Pulmonary artery endothelial cell (primary cell): ENCODE data around the gene STAT3. TPM values are rescaled to one million over a fixed set of nuclear protein-coding genes. Genes with fewer than 3 reads are reported as not detected.
A peak's percentile ranks its signal among the peaks of the same experiment; 100 is the strongest.

Source experiments
- DNase-seq: peaks from one replicate; pipeline ENCODE4 v3.0.0-alpha.2; 2011; ENCODE audit warnings: low read depth, low spot score
- total RNA-seq: library from RNA; depleted of rRNA; stranded (reverse); fragments of >200 nt; gene quantifications from 2 replicates; pipeline ENCODE4 v1.2.3, GENCODE V29; 2014

STAT3 gene
- total RNA-seq, 1 donor from 2014 or later: 99.0 TPM

DNA sequence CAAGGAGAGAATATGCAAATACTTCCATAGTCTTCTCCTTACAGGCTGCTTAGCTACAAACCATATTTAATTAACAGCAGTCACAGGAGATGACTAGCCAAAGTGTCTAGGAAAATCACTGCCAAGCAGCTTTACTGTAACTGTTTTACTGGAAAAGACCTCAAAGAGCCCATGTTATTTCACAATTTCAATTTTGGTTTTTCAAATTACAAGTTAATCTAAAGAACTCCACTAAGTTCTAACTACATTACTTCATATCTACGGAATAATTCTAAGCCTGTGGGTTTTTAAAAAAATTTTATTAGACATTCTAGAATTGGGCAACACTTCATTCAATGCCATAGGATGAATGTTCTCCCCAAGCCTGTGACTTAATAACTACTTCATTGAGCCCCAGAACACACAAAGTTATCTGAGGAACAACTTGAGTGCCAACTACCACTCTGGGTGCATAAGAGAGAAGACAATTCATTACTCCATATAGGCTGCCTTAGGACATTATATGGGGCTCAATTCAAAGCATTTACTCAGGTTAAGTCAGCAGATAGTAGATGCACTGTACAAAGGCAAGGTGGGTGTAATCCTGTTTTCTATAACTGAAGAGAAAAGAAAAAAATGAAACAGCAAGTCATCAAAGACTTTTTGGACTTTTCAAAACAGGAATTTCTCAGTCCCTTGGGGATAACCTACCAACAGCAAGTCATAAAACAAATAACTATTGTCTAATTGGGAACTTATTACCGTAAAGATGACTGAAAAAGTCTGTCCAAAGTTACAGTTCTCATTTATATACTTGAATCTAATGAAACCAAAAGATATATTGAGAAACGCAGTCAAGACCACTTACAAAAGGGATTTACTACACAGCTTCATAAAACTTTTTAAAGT, 33.0 kb downstream of the STAT3 start:
- DNase-seq: no peak

DNA sequence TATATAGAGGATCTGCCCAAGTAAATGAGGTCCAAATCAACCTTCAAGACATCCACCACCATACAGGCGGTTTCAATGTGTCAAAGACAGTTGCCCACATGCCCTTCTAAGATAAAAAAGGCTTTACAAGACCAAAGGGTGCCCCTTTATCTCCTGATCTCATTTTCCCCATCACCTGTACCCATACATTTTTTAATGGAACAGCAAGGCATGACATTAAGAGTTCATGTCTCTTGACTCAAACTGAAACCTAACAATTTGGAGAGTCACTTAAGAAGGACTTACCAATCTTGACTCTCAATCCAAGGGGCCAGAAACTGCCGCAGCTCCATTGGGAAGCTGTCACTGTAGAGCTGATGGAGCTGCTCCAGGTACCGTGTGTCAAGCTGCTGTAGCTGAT, 40.1 kb downstream of the STAT3 start:
- DNase-seq: no peak

DNA sequence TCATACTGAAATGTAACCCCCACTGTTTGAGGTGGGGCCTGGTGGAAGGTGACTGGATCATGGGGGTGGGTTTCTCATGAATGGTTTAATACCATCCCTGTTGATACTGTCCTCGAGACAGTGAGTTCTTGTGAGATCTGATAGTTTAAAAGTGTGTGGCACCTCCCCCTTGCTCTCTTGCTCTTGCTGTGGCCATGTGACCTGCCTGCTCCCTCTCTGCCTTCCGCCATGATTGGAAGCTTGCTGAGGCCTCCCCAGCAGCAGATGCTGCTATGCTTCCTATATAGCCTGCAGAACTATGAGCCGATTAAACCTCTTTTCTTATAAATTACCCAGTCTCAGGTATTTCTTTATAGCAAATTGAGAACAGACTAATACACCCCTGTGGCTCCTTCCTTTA, 40.6 kb downstream of the STAT3 start:
- no peak for DNase-seq

DNA sequence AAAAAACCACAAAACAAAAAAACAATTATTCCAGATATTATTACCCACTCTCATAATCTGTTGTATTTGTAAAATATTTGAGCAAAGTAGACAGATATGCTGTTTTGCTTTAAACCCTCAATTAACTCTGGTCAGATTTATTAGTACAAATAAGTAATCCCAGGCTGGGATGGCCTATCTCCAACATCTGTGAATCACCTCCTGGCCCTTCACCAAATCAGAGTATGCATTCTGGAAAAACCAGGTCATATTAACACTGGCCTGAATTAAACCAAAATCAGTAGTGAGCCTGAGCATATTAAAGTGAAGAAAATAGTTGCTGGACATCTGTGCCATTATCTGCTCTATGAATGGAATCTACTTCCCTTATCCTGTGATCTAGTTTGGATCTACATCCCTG, 41.0 kb downstream of the STAT3 start:
- DNase-seq: peak; percentile 40

DNA sequence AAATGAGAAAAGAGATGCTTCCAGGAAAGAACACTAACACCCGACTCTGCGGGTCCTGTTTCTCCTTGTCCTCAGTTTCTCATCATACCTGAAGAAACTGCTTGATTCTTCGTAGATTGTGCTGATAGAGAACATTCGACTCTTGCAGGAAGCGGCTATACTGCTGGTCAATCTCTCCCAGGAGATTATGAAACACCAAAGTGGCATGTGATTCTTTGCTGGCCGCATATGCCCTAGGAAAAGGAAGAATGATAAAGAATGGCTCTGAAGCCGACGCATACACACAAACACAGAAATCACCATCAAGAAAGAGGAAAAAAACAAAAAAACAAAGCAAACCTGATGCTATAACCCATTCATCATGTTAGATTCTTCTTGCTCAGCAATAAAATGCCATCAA, 41.8 kb downstream of the STAT3 start:
- no peak for DNase-seq

DNA sequence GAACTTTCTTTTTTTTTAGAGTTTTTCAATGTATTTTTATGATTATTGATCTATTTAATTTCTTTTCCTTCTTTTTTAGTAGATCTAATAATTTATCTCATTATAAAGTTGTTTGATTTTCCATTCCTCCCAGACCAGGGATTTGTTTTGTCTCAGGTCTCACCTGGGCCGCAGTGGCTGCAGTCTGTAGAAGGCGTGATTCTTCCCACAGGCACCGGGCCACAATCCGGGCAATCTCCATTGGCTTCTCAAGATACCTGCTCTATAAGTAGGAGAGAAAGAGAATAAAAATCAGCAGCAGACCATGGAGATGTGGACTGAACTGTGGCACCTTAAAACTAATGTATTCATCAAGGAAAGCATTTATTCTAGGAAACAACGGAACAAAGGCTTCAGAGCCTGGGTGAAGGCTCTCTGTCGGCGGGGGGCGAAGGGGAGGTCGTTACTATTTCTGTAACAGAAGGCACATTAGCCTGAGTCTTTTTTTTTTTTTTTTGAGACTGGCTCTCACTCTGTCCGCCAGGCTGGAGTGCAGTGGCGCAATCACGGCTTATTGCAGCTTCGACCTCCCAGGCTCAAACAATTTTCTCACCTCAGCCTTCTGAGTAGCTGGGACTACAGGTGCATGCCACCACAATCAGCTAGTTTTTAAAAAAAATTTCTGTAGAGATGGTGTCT, 42.7 kb downstream of the STAT3 start:
- DNase-seq: no peak

DNA sequence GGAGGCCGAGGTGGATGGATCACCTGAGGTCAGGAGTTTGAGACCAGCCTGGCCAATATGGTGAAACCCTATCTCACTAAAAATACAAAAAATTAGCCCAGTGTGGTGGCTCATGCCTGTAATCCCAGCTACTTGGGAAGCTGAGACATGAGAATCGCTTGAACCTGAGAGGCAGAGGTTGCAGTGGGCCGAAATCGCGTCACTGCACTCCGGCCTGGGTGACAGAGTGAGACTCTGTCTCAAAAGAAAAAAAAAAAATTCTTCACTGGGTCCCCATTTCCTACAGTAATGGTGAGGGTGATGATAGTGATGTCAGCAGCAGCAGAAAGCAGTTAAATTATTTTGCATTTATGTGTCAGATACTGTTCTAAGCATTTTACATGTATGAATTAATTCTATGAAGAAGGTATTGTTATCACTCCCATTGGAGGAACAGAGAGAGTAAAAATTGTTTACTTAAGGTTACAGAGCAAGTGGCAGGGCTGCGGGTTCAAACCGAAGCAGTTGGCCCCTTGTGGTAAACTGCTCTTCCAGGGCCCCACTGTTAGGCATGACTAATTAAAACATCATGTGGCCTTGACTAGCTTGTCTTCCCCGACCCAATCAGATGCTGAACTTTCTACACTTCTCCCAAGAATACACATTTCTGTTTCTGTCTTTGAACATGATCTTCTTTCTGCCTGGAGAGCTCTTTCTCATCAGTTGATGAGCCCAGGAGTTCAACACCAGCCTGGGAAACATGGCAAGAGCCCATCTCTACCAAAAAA, 45.8 kb downstream of the STAT3 start:
- DNase-seq: no peak

DNA sequence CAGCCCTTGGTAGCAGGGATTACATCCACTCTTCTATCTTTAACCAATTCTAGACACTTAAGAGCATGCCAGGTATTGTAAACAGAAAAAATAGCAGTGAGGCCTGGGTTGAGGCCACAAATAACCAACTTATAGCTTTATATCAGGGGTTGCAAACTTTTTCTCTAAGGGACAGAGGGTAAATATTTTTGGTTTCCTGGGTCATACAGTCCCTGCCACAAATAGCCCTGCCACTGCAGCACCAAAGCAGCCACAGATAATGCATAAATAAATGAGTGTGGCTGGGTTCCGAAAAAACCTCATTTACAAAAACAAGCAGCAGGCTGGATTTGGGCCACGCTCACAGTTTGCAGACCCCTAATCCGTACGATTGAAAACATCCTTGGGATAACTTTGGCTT, 46.7 kb downstream of the STAT3 start:
- no peak for DNase-seq

DNA sequence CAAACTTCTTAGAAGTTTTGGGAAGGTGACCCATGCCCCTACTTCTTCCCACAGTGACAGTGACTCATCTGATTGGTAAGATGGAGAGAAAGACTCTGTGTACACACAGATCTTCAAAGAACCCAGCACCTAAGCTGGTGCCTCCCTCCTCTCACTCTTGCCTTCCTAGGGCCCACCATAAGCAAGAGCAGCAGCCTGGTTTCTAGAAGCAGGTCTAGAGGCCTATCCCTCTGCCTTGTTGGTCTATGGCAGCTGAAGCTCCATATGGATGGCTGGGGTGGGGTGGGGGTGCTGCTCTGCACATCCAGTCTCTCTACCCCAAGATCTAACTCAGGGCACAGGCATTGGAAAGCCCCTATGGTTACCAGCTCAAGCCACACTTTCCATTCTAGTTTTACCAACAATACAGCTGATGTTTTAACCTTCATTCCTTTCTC, 47.5 kb downstream of the STAT3 start:
- DNase-seq: no peak

DNA sequence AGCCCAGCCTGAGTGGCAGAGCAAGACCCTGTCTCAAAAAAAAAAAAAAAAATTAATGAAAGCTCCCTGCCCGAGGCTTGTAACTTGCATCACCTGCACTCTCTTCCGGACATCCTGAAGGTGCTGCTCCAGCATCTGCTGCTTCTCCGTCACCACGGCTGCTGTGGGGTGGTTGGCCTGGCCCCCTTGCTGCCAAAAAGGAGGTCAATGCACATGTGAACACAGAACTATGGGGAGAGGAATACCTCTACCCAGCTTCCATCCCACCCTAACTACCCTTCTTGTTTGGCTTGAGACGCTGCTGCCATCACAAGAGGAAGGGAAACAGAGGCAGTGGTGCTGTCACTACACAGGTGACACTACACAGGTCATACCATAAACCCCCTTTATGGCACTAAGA, 49.0 kb downstream of the STAT3 start:
- DNase-seq: no peak

DNA sequence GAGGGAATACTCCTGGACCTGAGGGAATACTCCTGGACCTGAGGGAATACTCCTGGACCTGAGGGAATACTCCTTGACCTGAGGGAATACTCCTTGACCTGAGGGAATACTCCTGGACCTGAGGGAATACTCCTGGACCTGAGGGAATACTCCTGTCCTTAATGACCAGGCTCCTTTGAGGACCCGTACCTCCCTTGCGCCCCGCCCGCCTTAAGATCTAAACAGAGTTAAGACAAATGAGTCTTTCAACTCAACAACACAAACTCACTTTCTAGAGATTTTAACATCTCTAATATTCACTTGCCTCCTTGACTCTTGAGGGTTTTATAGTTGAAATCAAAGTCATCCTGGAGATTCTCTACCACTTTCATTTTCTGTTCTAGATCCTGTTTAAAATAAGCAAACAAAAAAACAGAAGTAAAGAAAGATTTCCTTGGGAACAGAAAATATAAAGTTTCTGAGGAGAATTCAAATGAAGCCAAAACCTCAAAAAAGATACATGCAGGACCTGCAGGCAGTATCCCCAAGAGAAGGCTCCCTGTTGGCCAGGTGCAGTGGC, 49.7 kb downstream of the STAT3 start:
- no peak for DNase-seq

DNA sequence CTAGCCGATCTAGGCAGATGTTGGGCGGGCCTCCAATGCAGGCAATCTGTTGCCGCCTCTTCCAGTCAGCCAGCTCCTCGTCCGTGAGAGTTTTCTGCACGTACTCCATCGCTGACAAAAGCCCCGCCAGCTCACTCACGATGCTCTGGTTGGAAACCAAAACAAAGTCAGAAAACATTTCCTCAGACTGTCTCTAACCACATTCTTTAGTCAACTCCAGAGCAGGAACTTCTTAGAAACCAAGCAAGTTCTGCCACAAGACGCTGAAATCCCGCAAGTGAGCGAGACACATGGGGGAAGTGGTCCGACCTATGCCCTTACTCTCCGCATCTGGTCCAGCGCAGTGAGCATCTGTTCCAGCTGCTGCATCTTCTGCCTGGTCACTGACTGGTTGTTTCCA, 50.8 kb downstream of the STAT3 start:
- DNase-seq: no peak

DNA sequence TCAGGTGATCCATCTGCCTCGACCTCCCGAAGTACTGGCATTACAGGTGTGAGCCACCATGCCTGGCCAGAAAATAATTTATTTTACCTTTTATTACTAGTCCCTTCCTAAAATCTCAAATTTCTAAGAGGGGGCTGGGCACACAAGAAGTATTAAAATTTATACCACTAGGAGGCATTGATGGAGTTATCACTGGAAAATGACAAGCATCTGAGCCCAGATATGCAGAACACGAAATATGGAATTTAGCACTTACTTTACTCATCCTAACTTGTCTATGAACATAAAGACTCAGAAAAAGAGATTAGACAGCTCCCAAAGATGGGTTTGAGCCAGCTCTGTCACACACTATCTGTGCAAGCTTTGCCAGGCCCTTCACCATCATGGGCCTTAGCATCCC, 53.6 kb downstream of the STAT3 start:
- no peak for DNase-seq

DNA sequence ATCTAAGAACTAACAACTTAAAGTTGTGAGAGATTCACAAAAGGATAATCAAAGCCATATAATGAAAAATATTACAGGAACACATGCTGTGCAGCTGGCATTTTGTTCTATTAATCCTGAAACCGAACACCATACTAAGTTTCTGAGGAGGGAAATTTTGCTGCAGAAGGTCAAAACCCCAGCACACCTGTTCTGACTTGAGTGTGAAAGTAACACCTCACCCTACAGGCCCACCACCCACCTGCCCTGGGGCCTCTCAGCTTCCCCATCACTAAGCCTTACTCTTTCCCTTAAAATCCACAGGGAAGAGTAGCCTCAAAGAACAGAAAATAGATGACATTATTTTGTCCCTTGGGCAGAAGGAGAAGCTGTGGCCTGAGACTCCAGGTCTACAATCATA, 55.2 kb downstream of the STAT3 start:
- DNase-seq: no peak

DNA sequence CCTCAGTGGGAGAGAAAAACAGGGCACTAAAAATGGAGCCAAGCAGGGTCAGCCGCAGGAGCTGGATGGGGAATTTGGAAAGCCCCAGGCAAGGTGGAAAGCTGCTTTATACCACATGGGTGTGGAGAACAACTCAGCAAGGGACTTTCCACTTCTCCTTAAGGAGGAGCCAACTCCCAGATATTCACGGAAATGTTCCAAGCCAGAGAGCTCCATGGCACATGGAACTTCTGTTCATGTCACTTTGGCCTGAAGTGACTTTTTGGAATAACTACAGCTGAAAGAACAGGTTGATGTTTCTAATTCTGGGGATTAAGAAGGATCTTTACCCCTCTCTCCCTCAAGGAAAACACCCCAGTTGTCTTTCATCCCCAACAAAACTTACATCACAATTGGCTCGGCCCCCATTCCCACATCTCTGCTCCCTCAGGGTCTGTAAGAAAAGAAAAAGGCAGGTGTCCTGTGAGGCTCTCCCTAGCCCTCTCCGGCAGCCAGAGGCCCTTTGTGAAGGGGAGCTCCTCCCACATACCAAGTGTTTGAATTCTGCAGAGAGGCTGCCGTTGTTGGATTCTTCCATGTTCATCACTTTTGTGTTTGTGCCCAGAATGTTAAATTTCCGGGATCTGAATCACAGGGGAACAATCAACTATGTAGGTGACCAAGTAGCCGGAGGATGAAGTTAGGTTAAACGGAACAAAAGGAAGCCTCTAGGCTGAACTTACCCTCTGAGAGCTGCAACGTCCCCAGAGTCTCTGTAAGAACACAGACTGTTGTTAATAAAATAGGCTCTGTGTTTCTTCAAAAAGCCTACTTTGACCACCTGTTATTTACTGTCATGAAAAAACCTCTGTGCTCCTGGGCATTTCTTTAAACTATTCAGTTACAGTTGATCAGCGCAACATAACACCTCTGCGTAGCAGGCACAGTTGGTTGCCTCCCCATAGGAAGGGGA, 58.9 kb downstream of the STAT3 start:
- peak; percentile 43 for DNase-seq

DNA sequence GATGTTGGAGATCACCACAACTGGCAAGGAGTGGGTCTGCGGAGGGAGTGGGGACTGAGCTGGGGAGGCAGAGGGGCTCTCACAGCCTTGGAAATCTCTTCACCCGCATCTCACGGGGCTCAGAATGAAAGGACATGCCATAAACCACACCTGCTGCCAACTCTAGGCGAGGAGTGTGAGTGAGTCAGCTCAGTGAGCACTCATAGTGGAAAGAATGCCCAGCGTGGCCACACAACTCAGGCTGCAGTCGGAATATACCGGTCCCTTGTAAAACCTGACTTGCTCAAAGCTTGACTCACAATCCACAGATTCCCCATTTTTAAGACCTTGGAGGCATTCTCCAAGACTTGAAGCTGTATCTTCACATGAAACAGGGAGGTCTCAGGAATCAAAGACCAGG, 63.2 kb downstream of the STAT3 start:
- no peak for DNase-seq

DNA sequence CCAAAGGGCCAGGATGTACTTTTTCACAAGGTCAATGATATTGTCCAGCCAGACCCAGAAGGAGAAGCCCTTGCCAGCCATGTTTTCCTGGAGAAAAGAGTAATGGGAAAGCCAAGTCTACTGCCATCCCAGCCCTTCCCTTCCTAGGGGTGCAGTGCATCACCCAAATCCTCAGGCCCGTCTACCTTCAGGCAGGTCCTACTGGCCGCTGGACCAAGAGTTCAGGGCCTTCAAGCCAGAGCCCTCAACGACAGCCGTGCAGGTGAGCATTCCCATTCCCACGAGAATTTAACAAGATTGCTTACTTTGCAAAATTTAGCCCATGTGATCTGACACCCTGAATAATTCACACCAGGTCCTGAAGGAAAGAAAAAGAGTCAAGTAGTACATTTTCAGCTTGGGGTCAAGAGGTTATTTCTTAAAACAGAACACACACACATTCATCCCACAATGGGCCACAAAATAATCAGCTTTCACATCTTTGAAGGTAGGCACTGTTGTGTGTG, 64.9 kb downstream of the STAT3 start:
- DNase-seq: no peak

DNA sequence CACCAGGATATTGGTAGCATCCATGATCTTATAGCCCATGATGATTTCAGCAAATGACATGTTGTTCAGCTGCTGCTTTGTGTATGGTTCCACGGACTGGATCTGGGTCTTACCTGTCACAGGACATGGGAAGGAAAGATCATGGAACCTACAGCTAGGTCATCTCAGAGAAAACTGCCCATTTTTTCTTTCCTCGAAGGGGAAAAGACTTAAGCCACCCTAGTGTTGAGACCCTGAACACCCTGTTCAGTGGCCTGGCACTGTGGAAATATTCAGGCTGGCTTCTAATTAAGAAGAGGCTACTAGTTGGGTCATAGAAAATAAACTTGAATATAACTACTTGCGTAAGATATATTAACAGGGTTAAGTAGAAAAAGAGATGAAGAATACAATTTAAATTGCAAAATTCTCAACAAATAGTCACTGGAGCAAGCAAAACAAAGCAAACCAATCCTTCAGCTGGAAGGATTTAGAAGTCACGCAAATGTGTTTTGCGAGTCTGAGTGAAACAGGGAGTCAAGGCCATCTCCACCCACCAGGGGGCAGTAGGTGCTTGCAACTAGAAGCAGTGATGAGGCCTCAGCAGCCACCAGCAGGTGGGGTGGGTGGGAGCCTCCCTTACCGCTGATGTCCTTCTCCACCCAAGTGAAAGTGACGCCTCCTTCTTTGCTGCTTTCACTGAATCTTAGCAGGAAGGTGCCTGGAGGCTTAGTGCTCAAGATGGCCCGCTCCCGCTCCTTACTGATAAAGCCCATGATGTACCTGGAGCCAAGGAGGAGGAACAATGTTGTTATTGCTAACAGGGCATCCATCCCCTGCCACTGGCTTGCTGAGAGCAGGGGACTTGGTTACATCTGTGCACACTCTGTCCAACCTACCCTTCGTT, 65.6 kb downstream of the STAT3 start:
- DNase-seq: peak; percentile 81

DNA sequence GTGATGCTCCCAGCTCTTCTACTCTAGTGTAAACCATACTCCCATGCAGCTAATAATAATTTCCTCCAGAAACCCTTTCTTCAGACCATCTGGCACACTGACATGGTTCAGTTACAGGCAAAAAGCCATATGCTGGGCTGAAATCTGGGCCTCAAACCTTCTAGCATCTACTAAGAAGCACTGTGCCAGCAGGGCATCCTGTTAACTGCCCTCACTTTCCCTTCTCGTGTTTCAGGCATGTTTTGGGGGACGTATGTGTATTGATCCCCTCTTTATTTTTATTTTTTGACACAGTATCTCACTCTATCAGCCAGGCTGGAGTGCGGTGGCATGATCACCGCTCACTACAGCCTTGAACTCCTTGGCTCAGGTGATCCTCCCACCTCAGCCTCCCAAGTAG, 66.7 kb downstream of the STAT3 start:
- no peak for DNase-seq
